ENCODE measurements around the gene GPR137B.

GPR137B gene

DNA sequence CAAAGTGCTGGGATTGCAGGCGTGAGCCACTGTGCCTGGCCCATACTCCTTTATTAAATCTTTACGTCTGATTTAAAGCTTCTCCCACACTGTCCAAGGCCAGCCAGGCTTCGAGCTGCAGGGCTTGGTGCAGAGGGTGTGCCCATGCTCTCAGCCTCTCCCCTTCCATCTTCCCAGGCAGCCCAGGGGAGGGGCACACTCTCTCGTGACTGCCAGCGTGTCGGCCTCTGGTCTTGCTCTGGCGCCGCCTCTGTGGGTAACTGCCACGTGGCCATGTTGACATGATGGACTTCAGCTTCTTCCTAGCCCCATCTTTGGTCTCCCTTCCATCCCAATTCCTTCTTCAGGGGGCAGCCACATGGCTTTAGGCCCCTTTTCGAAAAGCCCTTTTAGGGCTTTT, 4.7 kb downstream of the GPR137B start:
- Histone ChIP-seq H3K9ac (no peak overlapping the region), H3K79me2 (no peaks in the 10 kb centered on the region), H3K4me1 (peaks cover 2% of the 10 kb centered on the region), H2AFZ (no peak overlapping the region), H3K36me3 (ENCODE audit: control insufficient read depth, insufficient read depth, low read length) (no peaks in the 10 kb centered on the region), H3K27ac (no peak overlapping the region), H3K4me2 (ENCODE audit: low read length) (no peak overlapping the region), H3K9me3 (ENCODE audit: control insufficient read depth, low read length) (no peaks in the 10 kb centered on the region), H3K4me3 (ENCODE audit: low read depth, low read length) (no peak overlapping the region), H3K27me3 (ENCODE audit: control insufficient read depth, insufficient read depth, low read length) (no peaks in the 10 kb centered on the region)
- TF ChIP-seq, protein P1, sequence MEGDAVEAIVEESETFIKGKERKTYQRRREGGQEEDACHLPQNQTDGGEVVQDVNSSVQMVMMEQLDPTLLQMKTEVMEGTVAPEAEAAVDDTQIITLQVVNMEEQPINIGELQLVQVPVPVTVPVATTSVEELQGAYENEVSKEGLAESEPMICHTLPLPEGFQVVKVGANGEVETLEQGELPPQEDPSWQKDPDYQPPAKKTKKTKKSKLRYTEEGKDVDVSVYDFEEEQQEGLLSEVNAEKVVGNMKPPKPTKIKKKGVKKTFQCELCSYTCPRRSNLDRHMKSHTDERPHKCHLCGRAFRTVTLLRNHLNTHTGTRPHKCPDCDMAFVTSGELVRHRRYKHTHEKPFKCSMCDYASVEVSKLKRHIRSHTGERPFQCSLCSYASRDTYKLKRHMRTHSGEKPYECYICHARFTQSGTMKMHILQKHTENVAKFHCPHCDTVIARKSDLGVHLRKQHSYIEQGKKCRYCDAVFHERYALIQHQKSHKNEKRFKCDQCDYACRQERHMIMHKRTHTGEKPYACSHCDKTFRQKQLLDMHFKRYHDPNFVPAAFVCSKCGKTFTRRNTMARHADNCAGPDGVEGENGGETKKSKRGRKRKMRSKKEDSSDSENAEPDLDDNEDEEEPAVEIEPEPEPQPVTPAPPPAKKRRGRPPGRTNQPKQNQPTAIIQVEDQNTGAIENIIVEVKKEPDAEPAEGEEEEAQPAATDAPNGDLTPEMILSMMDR (IDR thresholded peaks at IDR 0.05), result no peak

DNA sequence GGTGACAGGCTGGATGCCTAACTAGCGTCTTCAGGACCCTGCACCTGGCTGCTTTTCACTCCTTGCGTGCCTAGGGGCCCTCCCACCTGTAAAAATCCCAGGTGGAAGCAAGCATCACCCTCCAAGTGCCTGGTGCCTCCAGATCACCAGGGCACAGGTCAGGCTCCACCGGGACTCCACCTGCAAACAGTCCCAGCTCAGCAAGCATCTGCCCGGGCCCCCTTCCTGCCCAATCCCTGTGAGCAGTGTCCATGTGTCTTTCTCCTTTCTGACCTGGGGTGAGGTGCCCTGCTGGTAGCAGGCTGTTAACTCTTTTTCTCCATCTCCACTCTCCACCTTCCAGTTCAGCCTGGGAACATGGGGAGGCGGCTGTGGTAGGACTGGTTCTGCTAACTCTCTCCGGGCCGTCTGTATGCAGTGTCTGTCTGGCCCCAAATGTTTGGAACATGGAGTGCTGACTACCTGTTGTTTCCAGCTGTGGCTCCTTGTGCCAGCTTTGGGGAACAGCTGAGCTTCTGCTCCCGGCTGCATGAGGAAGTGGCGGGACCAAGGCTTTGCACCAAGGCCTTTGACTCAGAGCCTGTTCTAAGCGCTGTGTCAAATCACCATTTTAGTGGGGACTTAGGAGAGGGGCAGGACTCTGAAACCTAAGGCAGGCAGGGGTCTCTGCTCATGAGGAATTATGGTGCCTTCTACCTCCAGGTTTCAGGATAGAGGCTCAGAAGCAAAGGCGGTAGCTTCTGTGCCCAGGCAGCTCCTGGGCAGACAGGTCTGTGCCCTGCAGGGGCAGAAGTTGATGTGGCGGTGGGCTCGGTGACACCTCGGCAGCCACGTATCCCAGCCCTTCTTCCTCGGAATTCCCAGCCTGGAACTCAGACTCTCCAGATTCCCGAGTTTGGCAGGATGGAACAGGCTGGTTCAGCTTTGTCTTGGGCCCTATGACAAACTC, 5.5 kb downstream of the GPR137B start:
- Histone ChIP-seq H3K9ac (no peak overlapping the region), H3K79me2 (no peaks in the 10 kb centered on the region), H3K36me3 (ENCODE audit: control insufficient read depth, insufficient read depth, low read length) (no peaks in the 10 kb centered on the region), H3K9me3 (ENCODE audit: control insufficient read depth, low read length) (no peaks in the 10 kb centered on the region), H3K4me3 (ENCODE audit: low read depth, low read length) (no peak overlapping the region), H2AFZ (no peak overlapping the region), H3K4me1 (peaks cover 2% of the 10 kb centered on the region), H3K27me3 (ENCODE audit: control insufficient read depth, insufficient read depth, low read length) (no peaks in the 10 kb centered on the region), H3K27ac (no peak overlapping the region), H3K4me2 (ENCODE audit: low read length) (no peak overlapping the region)
- TF ChIP-seq, protein P1 (IDR thresholded peaks at IDR 0.05), result no peak

DNA sequence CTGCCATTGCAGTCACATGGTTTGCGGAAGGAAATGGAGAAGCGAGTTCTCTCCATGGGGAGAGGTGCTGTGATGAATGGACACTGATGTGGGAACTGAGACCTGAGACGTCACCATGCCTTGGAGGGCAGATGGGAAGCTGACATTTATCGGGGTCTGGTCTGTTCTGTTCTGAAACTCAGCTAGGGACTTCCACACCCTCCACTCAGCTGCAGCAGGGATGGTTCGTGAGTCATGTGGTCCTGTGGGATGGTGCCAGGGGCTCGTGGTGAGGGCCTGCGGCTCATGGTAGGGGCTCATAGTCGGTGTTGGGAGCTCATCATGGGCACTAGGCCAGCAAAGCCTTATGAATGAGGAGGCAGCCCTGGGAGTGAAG, 6.1 kb downstream of the GPR137B start:
- Histone ChIP-seq H3K4me3 (ENCODE audit: low read depth, low read length) (no peak overlapping the region), H3K36me3 (ENCODE audit: control insufficient read depth, insufficient read depth, low read length) (no peaks in the 10 kb centered on the region), H3K79me2 (no peaks in the 10 kb centered on the region), H3K9me3 (ENCODE audit: control insufficient read depth, low read length) (no peaks in the 10 kb centered on the region), H3K4me1 (peaks cover 2% of the 10 kb centered on the region), H3K4me2 (ENCODE audit: low read length) (no peak overlapping the region), H3K27me3 (ENCODE audit: control insufficient read depth, insufficient read depth, low read length) (no peaks in the 10 kb centered on the region), H3K9ac (no peak overlapping the region), H3K27ac (no peak overlapping the region), H2AFZ (no peak overlapping the region)
- TF ChIP-seq, protein P1 (IDR thresholded peaks at IDR 0.05), result no peak

DNA sequence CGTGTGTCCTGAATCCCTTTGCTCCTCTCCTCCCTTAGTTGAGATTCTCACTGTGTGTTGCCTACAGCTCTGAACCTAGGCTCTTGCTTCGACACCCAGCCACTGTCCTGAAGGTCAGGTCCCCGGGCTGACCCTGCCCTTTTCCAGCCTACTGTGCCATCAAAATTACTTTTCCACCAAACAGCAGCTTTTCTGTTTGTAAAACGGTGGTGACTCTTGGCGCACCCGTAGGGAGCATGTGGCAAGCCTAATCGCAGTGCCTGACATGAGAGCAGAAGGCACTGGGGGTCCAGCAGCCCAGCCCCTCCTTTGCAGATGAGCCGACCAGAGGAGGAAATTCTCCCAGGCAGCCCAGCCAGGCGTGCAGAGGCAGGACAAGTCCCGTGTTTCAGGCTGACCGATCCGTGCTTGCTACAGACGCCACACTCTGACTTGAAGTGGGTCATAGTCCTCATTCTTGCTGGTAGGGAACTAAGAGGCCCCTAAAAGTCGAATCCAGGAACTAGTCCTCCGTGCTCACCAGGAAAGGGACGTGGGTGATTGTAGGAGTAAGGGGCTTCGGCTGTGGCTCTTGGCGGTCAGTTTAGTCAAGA, 6.8 kb downstream of the GPR137B start:
- TF ChIP-seq, protein P1 (IDR thresholded peaks at IDR 0.05), result no peak
- no peak overlapping the region for H3K27ac ChIP-seq
- H3K27me3 ChIP-seq (ENCODE audit: control insufficient read depth, insufficient read depth, low read length), result no peaks in the 10 kb centered on the region
- no peak overlapping the region for H3K9ac ChIP-seq
- no peaks in the 10 kb centered on the region for H3K79me2 ChIP-seq
- no peak overlapping the region for H2AFZ ChIP-seq
- H3K4me3 ChIP-seq (ENCODE audit: low read depth, low read length), result no peak overlapping the region
- H3K4me2 ChIP-seq (ENCODE audit: low read length), result no peak overlapping the region
- no peaks in the 10 kb centered on the region for H3K36me3 ChIP-seq (ENCODE audit: control insufficient read depth, insufficient read depth, low read length)
- no peaks in the 10 kb centered on the region for H3K9me3 ChIP-seq (ENCODE audit: control insufficient read depth, low read length)
- no peaks in the 10 kb centered on the region for H3K4me1 ChIP-seq
